GM12892 (cell line): ENCODE measurements around the gene SSC4D.

Experiments
- POLR2A ChIP-seq: IDR thresholded peaks from 2 replicates; pipeline ENCODE4 v1.6.1; 2011; ENCODE audit warnings: low read depth, low read length, control low read depth
- POLR2AphosphoS5 ChIP-seq: IDR thresholded peaks from 2 replicates; pipeline ENCODE4 v1.6.1; 2011; ENCODE audit warnings: low read depth, low read length, control low read depth
- TAF1 ChIP-seq: IDR thresholded peaks from 2 replicates; pipeline ENCODE4 v1.6.1; 2011; ENCODE audit warnings: low read depth, mild to moderate bottlenecking, control low read depth, low read length, borderline replicate concordance

- no peak for TF ChIP-seq POLR2A
- no peak for TF ChIP-seq POLR2AphosphoS5
- TF ChIP-seq TAF1: no peak
Measured at GRCh38 chr7:76390092-76390491, 19.4 kb downstream of the SSC4D start.
